NCI-H1436 (cell line): ENCODE measurements around the gene KCND3.
A peak's percentile ranks its signal among the peaks of the same experiment; 100 is the strongest.

Source experiments
- DNase-seq: peaks from one replicate; lab custom pipeline; 2025; lab: John Stamatoyannopoulos, UW

KCND3 gene

DNA sequence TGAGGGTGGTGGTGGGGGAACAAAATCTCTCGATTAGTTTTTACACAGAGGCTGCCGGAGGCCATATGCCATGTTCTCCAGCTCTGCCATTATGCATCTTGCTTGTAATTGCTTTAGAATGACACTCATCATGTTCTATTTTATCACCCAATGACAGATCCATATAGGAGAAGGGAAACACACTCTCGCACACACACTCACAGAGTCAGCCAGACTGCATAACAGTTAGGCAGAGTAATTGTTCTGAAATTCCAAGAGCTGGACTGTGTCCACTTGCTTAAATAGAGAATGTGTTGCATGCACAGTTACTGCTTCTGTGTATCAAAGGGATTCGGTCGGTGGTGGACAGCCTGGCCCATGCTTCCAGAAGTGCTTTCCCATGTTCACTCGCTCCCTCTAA lies 30.6 kb downstream of the KCND3 start:
- DNase-seq = no peak

GRCh38 chr1:111958075-111958474 lies 31.4 kb downstream of the KCND3 start:
- no peak for DNase-seq

DNA sequence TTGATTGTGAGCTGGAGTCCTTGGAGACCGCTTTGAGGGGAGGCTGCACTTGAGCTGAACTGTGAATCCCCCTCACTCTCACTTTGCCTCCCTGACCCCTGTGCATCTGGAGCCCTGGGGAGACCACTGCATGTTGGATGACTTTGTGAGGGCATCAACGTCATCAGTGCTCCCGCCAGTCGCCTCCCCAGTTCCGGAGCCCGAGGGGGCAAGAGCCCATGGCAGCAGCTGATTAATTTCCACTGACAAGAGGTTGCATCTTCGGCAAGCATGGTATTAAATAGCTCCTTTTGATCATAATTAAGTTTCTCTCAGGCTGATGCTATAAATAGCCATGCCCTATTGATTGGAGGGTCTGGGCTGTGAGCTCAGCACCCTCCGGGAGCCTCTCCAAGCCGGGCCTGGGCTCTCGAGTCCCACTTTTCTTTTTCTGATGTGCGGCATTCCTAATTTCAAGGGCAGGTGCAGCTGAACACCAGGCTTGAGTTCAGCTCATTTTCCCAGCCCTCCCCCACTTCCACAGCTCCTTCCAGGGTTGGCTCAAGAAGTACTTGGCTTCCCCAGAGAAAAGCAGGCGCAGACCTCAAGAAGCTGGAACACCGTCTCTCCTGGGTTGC lies 33.2 kb downstream of the KCND3 start:
- no peak for DNase-seq

DNA sequence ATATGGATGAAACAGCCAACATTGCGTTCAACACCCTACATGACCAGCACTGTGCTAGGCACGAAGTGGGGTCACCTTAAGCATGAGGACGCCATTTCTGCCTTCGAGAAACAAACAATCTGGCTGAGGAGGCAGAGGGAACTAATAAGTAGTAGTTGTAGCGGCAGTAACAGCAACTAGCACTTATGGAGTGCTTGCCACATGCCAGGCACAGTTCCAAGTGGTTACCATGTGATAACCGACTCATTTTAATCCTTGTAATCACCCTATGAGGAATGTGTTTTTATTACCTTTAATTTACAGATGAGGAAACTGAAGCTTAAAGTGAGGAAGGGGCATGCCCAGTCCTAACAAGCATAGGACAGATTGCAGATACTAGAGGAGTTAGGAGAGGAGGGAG lies 33.7 kb downstream of the KCND3 start:
- DNase-seq = no peak

- no peak for DNase-seq
Measured at GRCh38 chr1:111953797-111954196, 35.7 kb downstream of the KCND3 start.

DNA sequence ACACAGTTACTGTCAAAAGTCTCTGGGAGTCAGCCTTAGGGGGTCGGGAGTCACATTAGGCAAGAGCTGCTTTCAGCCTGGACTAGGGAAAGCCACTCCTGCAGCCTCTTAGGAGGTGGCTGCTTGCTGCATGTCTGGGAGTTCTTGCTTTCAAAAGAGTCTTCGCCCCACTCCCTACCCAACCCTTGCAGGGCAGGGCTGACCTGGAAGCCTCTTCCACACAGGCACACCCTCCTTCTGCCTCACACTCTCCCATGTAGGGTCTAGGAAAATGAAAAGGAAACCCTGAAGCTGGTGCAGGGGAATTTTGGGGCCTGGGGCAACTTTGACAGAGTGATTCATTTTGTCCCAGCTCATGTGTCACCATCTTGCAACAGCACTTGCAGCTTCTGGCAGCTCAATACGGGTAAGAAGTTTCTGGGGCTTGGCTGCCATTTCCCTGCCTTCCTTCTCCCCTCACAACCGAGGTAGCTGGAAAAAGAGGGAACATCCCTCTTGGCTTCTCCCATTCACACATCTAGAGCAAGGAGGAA lies 37.3 kb downstream of the KCND3 start:
- no peak for DNase-seq

GRCh38 chr1:111948209-111949171 lies 41.0 kb downstream of the KCND3 start:
- DNase-seq = no peak

DNA sequence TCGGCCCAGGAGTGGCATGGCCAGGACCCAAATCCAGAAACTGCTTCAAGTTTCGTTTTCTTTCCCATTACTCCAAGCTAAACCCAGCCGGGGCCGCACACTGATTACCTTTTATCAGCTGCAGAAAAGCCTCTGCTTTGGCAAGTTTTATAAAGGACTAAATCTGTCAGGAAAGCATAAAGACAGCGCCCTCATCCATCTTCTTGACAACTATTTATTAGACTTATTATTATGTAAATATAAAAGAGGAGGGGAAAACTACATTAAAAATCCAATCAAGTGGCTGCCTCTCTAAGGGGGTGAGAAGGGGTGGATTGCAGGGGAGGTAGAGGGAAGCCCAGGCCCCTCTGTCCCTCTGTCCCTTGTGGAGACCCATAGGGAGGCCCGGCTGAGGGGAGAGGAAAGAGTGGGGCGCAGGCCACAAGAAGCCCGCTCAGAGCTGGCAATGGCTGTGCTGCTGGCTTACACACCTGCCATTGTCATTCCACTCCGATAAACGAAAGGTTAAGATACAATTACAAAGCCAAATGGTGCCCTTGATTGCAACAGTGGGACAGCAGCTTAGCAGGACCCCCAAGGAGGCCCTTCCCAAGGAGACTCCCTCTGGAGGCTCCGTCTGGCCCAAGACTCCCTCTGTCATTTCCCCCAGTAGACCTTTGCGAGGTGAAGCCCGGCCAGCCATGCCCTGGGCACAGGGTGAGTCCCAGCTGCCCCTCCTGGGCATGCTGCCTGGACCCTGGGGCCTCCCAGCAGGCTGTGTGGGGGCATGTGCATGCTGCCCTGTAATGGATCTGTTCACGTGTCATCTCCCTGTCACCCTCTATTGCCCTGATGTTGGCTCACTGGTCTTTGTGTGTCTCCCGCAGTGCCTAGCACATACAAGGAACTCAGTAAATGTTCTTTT lies 45.4 kb downstream of the KCND3 start:
- DNase-seq = no peak

DNA sequence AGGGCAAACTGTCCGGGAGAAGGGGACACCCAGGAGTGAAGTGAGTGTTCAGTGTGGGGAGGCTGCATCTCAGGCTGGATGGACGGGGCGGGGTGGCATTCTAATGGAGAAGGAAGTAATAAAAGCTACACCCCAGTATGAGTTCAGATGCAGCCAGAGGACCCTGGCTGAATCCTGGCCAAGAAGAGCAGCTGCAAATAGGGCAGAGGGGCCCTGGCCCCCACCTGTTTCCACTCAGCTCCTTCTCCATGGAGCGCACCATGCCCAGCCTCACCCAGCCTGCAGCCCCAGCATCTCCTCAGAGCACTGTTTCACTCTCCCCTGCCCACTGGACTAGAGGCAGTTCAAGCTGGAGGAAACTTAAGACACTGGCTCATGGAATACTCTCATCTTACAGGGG lies 46.4 kb downstream of the KCND3 start:
- no peak for DNase-seq

GRCh38 chr1:111938536-111938935 lies 50.9 kb downstream of the KCND3 start:
- DNase-seq = no peak

DNA sequence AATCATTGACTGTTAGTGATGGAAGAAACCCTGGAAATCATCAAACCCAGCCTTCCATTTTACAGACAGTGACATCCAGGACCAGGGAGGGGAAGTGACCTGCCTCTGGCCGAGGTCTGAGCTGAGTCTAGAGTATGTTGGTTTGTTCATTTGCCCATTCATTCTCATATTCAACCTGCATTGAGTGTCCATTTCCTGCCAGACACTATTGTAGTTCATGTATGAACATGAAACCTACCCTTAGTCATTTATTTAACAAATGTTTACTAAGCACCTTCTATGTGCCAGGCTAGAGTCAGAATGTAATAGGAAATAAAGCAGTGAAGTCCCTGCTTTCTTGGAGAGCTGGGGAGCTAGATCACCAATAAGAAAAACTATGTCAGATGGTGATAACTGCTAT lies 51.3 kb downstream of the KCND3 start:
- no peak for DNase-seq

GRCh38 chr1:111937147-111937725 lies 52.2 kb downstream of the KCND3 start:
- DNase-seq = no peak

DNA sequence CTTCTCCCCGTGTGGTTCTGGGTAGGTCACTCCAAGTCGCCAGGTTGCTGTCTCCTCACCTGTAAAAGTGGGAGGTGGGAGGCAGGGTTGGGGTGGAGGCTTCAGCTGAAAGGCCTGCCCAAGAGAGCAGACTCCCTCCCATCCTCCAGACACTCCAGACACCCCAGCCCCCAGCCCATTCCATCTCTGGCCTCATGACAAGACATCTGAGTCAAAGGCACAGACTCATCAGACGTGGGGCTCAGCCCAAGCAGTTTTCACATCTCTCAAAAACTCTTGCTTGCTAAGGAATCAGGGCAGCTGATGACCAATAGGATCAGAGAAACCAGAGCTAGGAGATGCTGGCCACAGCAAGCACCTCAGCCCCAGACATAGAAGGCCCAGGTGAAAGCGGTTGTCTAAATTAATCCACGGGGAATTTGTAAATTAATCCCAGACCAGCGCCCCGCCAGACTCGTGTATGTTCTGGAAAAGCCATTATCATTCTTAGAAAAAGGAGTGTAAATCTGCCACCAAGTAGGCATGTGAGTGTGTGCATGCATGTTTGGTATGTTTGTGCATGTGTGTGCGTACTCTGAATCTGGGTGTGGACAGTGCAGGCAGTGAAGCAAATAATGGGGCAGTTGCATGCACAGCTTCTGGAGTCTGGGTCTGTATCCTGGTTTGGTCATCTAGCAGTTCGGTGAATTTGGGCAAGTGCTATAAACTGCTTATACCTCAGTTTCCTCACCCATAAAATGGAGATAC lies 55.2 kb downstream of the KCND3 start:
- no peak for DNase-seq

DNA sequence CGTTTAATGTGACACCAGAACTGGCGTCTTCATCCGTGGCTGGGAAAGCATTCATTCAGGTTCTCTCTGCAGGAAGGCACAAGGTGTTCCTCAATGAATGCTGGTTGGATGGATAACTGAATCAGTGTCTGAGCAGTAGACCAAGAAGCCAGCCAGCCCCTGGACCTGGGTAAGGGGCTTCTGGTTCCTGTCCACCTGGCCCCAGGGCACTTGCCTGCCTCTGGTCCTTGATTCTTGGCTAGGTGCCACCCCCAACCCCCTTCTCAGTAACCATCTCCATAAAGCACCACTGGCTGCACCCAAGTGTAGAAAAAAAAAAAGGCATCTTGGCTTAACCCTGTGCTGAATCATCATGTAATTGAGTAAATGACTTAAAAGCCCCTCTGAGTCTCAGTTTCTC lies 59.1 kb downstream of the KCND3 start:
- DNase-seq = no peak

- DNase-seq = no peak
Measured at GRCh38 chr1:111928531-111928930, 60.9 kb downstream of the KCND3 start.

GRCh38 chr1:111927652-111928051 lies 61.8 kb downstream of the KCND3 start:
- no peak for DNase-seq

- DNase-seq = no peak
Measured at GRCh38 chr1:111924786-111925185, 64.7 kb downstream of the KCND3 start.

GRCh38 chr1:111923766-111924165 lies 65.7 kb downstream of the KCND3 start:
- no peak for DNase-seq

DNA sequence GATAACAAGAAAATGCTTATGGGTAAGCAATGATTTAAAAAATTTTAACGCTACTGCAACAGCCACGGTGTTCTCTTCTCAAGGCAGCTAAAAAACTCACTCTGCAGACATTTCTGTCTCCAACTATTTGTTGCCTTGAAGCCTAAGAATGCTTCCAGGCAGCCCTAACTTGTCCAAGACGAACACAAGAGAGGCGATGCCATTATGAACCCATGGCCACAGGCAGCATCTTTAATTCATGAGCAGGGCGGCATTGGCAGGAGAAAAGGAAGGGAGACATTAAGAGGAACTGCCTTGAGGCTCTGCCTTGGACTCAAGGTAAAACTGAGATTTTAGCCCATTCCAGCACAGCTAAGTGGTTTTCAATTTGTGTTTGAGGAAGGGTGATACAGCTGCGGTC lies 67.5 kb downstream of the KCND3 start:
- DNase-seq = no peak

DNA sequence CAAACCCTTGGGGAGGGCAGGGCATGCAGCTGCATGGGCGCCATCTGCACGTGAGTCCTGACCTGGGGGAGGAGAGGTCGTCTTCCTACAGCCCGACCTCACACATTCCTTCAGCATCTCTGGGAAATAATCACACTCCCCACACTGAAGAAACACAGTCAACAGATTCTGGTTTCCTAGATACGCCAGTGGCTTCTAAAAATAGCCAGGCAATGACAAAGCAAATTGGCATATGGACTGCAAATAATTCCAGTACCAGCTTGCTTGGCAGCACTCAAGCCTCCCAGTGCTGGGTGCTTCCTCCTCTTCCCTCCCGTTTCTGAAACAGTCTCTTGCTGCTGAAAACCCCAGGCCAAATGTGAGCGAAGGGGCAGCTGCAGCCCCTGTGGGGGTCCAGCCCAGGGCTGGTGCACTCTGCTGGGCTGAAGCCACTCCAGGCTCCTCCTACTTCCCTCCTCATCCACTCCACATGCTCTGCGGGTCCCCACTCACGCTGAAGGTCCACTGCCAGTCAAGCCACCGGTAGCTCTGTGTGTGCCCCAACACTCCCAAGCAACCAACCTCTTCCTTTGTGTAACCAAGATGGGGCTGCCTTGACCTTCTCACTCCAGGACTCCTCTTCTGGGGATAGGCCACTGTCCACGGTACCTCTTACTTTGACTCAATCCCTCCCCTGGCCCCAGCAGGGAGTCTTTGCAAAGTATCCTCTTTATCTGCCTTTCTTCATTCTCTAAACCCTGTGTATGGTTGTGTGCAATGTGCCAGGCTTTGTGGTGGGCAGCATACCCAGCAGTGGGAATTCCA lies 69.0 kb downstream of the KCND3 start:
- DNase-seq = peak; percentile 56
